Chondrocyte (in vitro differentiated cells): ENCODE measurements around the gene VPS4B. TPM values are rescaled to one million over a fixed set of nuclear protein-coding genes. Genes with fewer than 3 reads are reported as not detected.

Experiments used
- DNase-seq: peaks from one replicate; pipeline ENCODE4 v3.0.0; 2021; ENCODE audit warnings: mixed read lengths, low spot score
- H3K27ac Mint-ChIP-seq: one replicate; pipeline ENCODE4 v1.8.0; 2021; ENCODE audit warnings: mild to moderate bottlenecking, moderate library complexity, mixed read lengths; ENCODE audit not compliant: unreplicated experiment
- H3K27me3 Mint-ChIP-seq: 2 replicates; pipeline ENCODE4 v1.8.0; 2021; ENCODE audit warnings: low read depth, mixed read lengths
- H3K36me3 Mint-ChIP-seq: 2 replicates; pipeline ENCODE4 v1.8.0; 2021; ENCODE audit warnings: low read depth, mixed read lengths
- H3K4me1 Mint-ChIP-seq: 2 replicates; pipeline ENCODE4 v1.8.0; 2021; ENCODE audit warnings: low read depth, mild to moderate bottlenecking, mixed read lengths
- H3K4me3 Mint-ChIP-seq: one replicate; pipeline ENCODE4 v1.8.0; 2021; ENCODE audit warnings: mild to moderate bottlenecking, moderate library complexity, mixed read lengths; ENCODE audit not compliant: unreplicated experiment
- H3K9me3 Mint-ChIP-seq: 2 replicates; pipeline ENCODE4 v1.8.0; 2021; ENCODE audit warnings: low read depth, mixed read lengths
- long read RNA-seq: library from polyadenylated mRNA; stranded (forward); transcript quantifications from one replicate; pipeline ENCODE4 v2.0.0, GENCODE V29; 2021
- total RNA-seq: library from RNA; stranded (reverse); gene quantifications from 3 replicates; pipeline ENCODE4 v1.2.1, GENCODE V29; 2021
- TF ChIP-seq, protein P1 (sequence below): fragments of 200-600 bp; sonication (generic); IDR thresholded peaks from 2 replicates; pipeline ENCODE4 v1.5.0; 2021; ENCODE audit warnings: antibody characterized with exemption, mild to moderate bottlenecking, moderate library complexity

The VPS4B gene
- total RNA-seq, result 54.9 to 64.8 TPM (median 55.1 TPM) in 3 replicates
- long read RNA-seq, transcript VPS4B-201 (11 exons, 3,324 nt), result major isoform, 139 of 147 reads
- long read RNA-seq, partial matches to known transcripts, result 2 of 147 reads
- long read RNA-seq, other reads (novel, unspliced or antisense), result 5 of 147 reads

DNA sequence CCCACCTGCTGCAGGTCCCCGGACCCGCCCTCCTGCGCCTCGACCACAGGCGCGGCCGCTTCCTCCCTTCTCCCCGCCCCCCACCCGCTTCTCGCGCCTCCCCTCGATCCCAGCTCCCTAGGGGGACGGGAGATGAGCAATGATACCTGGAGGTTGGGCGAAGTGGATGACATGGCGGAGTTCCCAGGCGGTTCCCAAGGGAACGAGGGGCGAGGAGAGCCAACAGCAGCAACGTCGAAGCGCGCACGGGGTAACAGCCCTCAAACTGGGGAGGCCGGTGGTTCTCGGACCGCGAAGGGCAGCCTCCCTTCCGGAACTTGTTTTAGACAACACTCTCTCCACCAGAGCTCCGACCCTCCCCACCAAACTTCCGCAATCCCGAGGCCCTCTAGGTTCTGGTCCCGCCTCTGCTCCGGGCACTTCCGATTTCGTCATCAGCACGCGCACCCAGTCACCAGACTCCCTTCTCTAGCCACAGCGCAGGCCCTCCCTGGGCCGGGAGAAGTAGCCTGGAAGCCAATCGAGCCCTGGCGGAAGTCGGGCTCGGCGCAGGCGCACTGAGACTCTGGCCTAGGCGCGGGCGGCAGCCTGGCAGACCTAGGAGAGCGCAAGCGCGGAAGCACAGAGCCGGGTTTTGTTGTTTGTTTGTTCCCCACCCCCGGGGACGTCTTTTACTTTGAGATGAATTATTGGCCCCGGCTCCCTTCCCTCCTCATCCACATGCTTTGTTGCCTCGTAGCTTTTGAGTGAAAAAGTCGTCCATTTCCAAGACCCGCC lies at the start of gene VPS4B:
Gene VPS4B, minus strand, starts transcription at position 390 of the 777 bp plus-strand sequence. Its CDS starts 217 bp downstream, at position 173.
- Mint-ChIP-seq H3K27me3 (no peaks in the 10 kb centered on the region), H3K4me1 (peaks cover 20% of the 10 kb centered on the region), H3K36me3 (peaks cover 2% of the 10 kb centered on the region), H3K27ac (peak within 1 kb of the TSS; percentile 98), H3K9me3 (no peaks in the 10 kb centered on the region), H3K4me3 (peak within 1 kb of the TSS; percentile 97)
- TF ChIP-seq, protein P1, sequence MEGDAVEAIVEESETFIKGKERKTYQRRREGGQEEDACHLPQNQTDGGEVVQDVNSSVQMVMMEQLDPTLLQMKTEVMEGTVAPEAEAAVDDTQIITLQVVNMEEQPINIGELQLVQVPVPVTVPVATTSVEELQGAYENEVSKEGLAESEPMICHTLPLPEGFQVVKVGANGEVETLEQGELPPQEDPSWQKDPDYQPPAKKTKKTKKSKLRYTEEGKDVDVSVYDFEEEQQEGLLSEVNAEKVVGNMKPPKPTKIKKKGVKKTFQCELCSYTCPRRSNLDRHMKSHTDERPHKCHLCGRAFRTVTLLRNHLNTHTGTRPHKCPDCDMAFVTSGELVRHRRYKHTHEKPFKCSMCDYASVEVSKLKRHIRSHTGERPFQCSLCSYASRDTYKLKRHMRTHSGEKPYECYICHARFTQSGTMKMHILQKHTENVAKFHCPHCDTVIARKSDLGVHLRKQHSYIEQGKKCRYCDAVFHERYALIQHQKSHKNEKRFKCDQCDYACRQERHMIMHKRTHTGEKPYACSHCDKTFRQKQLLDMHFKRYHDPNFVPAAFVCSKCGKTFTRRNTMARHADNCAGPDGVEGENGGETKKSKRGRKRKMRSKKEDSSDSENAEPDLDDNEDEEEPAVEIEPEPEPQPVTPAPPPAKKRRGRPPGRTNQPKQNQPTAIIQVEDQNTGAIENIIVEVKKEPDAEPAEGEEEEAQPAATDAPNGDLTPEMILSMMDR, result no peak
- DNase-seq, result peak; percentile 100

DNA sequence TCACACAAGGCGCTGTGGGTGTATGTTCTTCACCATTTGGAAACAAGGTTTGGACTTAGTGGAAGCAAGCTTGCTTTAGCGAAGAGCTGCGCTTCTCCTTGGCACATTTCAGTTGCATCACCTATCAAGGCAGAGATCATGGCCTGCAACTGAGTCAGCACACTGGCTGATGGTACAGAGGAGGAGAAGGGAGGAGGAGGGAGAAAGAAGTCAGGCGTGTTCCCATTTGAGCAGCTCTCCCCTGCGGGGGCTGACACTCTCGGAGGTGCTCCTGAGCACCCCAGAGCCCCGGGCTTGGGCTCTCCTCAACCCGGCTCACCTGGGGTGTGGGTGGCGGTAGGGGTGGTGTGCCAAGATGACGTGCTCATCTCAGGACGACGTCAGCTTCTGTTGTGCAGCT lies 48.5 kb upstream of the VPS4B start:
- TF ChIP-seq, protein P1, result no peak
- Mint-ChIP-seq H3K27ac (no peak overlapping the region), H3K9me3 (no peaks in the 10 kb centered on the region), H3K4me3 (no peak overlapping the region), H3K4me1 (peaks cover 2% of the 10 kb centered on the region), H3K27me3 (peaks cover 7% of the 10 kb centered on the region), H3K36me3 (no peaks in the 10 kb centered on the region)
- no peak for DNase-seq

DNA sequence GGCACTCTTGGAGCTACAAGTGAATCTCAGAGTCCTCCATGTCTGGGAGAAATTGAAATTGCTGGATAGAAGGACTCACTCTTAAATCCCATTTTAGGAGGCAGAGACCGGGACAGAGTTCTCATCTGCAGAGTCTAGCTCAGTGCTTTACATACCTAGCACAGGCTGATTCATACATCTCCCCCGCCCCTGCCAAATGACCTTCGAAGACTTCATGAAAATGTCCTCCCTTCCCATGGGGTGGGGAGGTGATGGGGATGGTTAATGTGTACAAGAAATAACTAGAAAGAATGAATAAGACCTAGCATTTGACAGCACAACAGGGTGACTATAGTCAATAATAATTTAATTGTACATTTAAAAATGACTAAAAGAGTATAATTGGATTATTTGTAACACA lies 46.3 kb upstream of the VPS4B start:
- no peaks in the 10 kb centered on the region for H3K36me3 Mint-ChIP-seq
- H3K4me1 Mint-ChIP-seq, result peaks cover 2% of the 10 kb centered on the region
- TF ChIP-seq, protein P1, result no peak
- no peaks in the 10 kb centered on the region for H3K9me3 Mint-ChIP-seq
- no peak overlapping the region for H3K27ac Mint-ChIP-seq
- H3K4me3 Mint-ChIP-seq, result no peak overlapping the region
- DNase-seq, result no peak
- peaks cover 13% of the 10 kb centered on the region for H3K27me3 Mint-ChIP-seq

DNA sequence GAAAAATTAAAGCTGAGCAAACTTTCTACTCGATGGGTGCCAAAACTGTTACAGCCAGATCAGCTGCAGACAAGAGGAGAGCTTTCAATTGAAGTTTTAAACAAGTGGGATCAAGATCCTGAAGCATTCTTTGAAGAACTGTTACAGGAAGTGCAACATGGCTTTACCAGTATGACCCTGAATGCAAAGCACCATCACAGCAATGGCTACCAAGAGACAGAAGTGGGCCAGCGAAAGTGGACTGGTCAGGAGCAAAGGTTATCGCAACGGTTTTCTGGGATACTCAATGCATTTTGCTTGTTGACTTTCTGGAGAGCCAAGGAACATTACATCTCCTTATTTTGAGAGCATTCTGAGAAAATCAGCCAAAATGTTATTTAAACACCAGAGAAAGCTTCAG lies 45.4 kb upstream of the VPS4B start:
- H3K27me3 Mint-ChIP-seq, result peaks cover 13% of the 10 kb centered on the region
- no peaks in the 10 kb centered on the region for H3K9me3 Mint-ChIP-seq
- no peak overlapping the region for H3K4me3 Mint-ChIP-seq

DNA sequence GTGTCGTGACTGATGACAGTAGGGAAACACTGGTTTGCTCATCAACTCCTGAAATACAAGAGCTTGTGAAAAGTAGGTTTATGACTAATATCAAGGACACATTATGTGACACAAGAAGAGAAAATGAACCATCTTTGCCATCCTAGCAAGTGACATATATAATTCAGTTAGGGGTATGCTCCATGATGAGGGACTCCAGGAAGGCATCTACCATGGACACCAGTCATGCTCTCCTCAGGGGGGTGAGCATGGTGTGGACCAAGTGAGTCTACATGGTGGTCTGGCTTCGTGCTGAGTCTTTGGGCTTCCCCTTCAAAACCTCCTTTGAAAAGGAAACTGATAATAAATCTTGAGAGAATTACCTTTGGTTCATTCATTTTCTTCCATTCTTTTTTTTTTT lies 42.8 kb upstream of the VPS4B start:
- DNase-seq, result no peak
- TF ChIP-seq, protein P1, result no peak
- H3K36me3 Mint-ChIP-seq, result no peaks in the 10 kb centered on the region
- H3K27me3 Mint-ChIP-seq, result peaks cover 15% of the 10 kb centered on the region
- H3K4me3 Mint-ChIP-seq, result no peak overlapping the region
- no peaks in the 10 kb centered on the region for H3K9me3 Mint-ChIP-seq
- H3K4me1 Mint-ChIP-seq, result no peaks in the 10 kb centered on the region
- H3K27ac Mint-ChIP-seq, result no peak overlapping the region

More for the DNA sequence above, 45.4 kb upstream of the VPS4B start:
- Mint-ChIP-seq H3K36me3 (no peaks in the 10 kb centered on the region), H3K27ac (no peak overlapping the region), H3K4me1 (peaks cover 2% of the 10 kb centered on the region)
- no peak for DNase-seq
- TF ChIP-seq, protein P1, result no peak
